Spinal cord (tissue), 10 donors: ENCODE results near the gene DOHH. TPM values are rescaled to one million over a fixed set of nuclear protein-coding genes. Genes with fewer than 3 reads are reported as not detected.

ENCODE experiments used
- DNase-seq, 6 donors: peaks; one replicate each; pipeline versions ENCODE4 v3.0.0 to v3.0.0-alpha.2; 2013 to 2015; ENCODE audit warnings: low spot score in 6 of 6, low read depth in 4 of 6
- H3K27ac ChIP-seq: one replicate; pipeline ENCODE4 v1.5.1; 2013; ENCODE audit warnings: low read depth, low read length, control low read depth
- H3K27me3 ChIP-seq: one replicate; pipeline ENCODE4 v1.6.1; 2013; ENCODE audit warnings: low read length; ENCODE audit not compliant: control insufficient read depth, insufficient read depth
- H3K36me3 ChIP-seq: one replicate; pipeline ENCODE4 v1.6.1; 2013; ENCODE audit warnings: low read length; ENCODE audit not compliant: control insufficient read depth, insufficient read depth
- H3K4me1 ChIP-seq: one replicate; pipeline ENCODE4 v1.6.1; 2013; ENCODE audit warnings: low read length; ENCODE audit not compliant: control insufficient read depth, insufficient read depth
- H3K4me3 ChIP-seq: one replicate; pipeline ENCODE4 v1.5.1; 2013; ENCODE audit warnings: low read depth, low read length, control low read depth
- H3K9me3 ChIP-seq: one replicate; pipeline ENCODE4 v1.6.1; 2013; ENCODE audit warnings: low read length; ENCODE audit not compliant: control insufficient read depth, insufficient read depth
- WGBS: methylation state at CpG from one replicate; pipeline ENCODE4 v1.1.5; 2013; ENCODE audit warnings: missing lambda C conversion rate; ENCODE audit not compliant: insufficient coverage; 5-methylcytosine and 5-hydroxymethylcytosine counted together
- long read RNA-seq, 4 donors: transcript quantifications; one replicate each; lab custom pipeline, GENCODE V29; 2026
- polyA plus RNA-seq, 2 donors: library from polyadenylated mRNA; unstranded; fragments of 120-200 nt; gene quantifications; one replicate each; pipeline ENCODE4 v1.2.1, GENCODE V29; 2013; ENCODE audit not compliant: insufficient read length in 2 of 2
- total RNA-seq, 2 donors: library from RNA; depleted of rRNA in 1 of 2; stranded (reverse); fragments of 120-200 nt in 1 of 2; fragments of >200 nt in 1 of 2; gene quantifications; one replicate each; pipeline versions ENCODE4 v1.2.3 to v1.2.4, GENCODE V29; 2013 to 2014
- donor health status: healthy.

Gene DOHH, protein sequence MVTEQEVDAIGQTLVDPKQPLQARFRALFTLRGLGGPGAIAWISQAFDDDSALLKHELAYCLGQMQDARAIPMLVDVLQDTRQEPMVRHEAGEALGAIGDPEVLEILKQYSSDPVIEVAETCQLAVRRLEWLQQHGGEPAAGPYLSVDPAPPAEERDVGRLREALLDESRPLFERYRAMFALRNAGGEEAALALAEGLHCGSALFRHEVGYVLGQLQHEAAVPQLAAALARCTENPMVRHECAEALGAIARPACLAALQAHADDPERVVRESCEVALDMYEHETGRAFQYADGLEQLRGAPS
- 1 to 10 TPM; 7.1 to 9.0 TPM for total RNA-seq
- 10 to 100 TPM; 20.3 to 23.0 TPM for polyA plus RNA-seq
- long read RNA-seq, donor 1, transcript DOHH-201 (5 exons, 2,031 nt) = major isoform, 11 of 11 reads
- long read RNA-seq, donor 1, partial matches to known transcripts = 0 of 11 reads
- long read RNA-seq, donor 1, other reads (novel, unspliced or antisense) = 0 of 11 reads
- long read RNA-seq, donor 2 = 0 reads
- long read RNA-seq, donor 3, partial matches to known transcripts = 0 of 4 reads
- long read RNA-seq, donor 3, other reads (novel, unspliced or antisense) = 0 of 4 reads
- long read RNA-seq, donor 4, transcript DOHH-201 (5 exons, 2,031 nt) = major isoform, 8 of 13 reads
- long read RNA-seq, donor 4, partial matches to known transcripts = 0 of 13 reads
- long read RNA-seq, donor 4, other reads (novel, unspliced or antisense) = 5 of 13 reads

- WGBS = 0% methylated on average over 50 of the region's 52 CpGs
- DNase-seq = peak; percentile 93 to 99 (median 95)
Observed at GRCh38 chr19:3500429-3501101, at the start of gene DOHH. TSS of gene DOHH (minus strand) at chr19:3500674. CDS start at chr19:3496814, 3,860 bp downstream.

DNA sequence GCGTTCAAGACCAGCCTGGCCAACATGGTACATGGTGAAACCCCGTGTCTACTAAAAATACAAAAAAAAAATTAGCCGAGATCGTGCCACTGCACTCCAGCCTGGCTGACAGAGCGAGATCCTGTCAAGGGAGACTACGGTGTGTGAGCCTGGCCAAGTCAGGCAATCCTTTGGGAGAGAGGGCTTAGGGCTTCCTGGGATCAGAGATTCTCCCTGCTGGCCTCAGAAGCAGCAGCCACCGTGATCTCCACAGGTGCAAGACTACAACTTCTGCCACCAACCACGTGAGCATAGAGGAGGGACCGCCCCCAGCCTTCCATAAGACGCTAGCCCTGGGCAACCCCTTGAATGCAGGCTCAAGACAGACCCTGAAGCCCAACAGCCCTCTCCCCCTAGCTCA, 49.3 kb upstream of the DOHH start:
- Histone ChIP-seq H3K4me3 (no peak overlapping the region), H3K9me3 (no peaks in the 10 kb centered on the region), H3K27ac (no peak overlapping the region), H3K4me1 (peaks cover 12% of the 10 kb centered on the region), H3K36me3 (peaks cover 62% of the 10 kb centered on the region), H3K27me3 (no peaks in the 10 kb centered on the region)
- WGBS = 91% methylated on average over 9 of the region's 10 CpGs
- no peak for DNase-seq

More at GRCh38 chr19:3500429-3501101, at the start of gene DOHH:
- Histone ChIP-seq H3K4me3 (peak within 1 kb of the TSS; percentile 87), H3K27me3 (no peaks in the 10 kb centered on the region), H3K9me3 (no peaks in the 10 kb centered on the region), H3K36me3 (peaks cover 25% of the 10 kb centered on the region), H3K27ac (peak within 1 kb of the TSS; percentile 92), H3K4me1 (peaks cover 16% of the 10 kb centered on the region)

GRCh38 chr19:3548606-3549005, 48.1 kb upstream of the DOHH start:
- H3K27me3 ChIP-seq = no peaks in the 10 kb centered on the region
- no peak for DNase-seq
- 60% methylated on average over 10 of the region's 14 CpGs for WGBS
- H3K36me3 ChIP-seq = peaks cover 72% of the 10 kb centered on the region
- no peak overlapping the region for H3K4me3 ChIP-seq
- H3K4me1 ChIP-seq = peaks cover 12% of the 10 kb centered on the region
- no peak overlapping the region for H3K27ac ChIP-seq
- H3K9me3 ChIP-seq = no peaks in the 10 kb centered on the region

GRCh38 chr19:3547767-3548282, 47.4 kb upstream of the DOHH start:
- H3K4me3 ChIP-seq = no peak overlapping the region
- H3K9me3 ChIP-seq = no peaks in the 10 kb centered on the region
- no peak for DNase-seq
- 89% methylated on average over 36 of the region's 36 CpGs for WGBS
- peaks cover 12% of the 10 kb centered on the region for H3K4me1 ChIP-seq
- peaks cover 80% of the 10 kb centered on the region for H3K36me3 ChIP-seq
- no peaks in the 10 kb centered on the region for H3K27me3 ChIP-seq
- H3K27ac ChIP-seq = no peak overlapping the region

- Histone ChIP-seq H3K4me3 (no peak overlapping the region), H3K27ac (no peak overlapping the region), H3K9me3 (no peaks in the 10 kb centered on the region), H3K27me3 (no peaks in the 10 kb centered on the region), H3K4me1 (peaks cover 12% of the 10 kb centered on the region), H3K36me3 (peaks cover 84% of the 10 kb centered on the region)
- 95% methylated on average over 15 of the region's 15 CpGs for WGBS
- no peak for DNase-seq
Observed at GRCh38 chr19:3547301-3547731, 46.8 kb upstream of the DOHH start.

- Histone ChIP-seq H3K27ac (no peak overlapping the region), H3K27me3 (no peaks in the 10 kb centered on the region), H3K4me1 (peaks cover 12% of the 10 kb centered on the region), H3K4me3 (no peak overlapping the region), H3K9me3 (no peaks in the 10 kb centered on the region), H3K36me3 (peaks cover 77% of the 10 kb centered on the region)
- no peak for DNase-seq
- 93% methylated on average over 22 of the region's 23 CpGs for WGBS
Observed at GRCh38 chr19:3546119-3546518, 45.6 kb upstream of the DOHH start.

DNA sequence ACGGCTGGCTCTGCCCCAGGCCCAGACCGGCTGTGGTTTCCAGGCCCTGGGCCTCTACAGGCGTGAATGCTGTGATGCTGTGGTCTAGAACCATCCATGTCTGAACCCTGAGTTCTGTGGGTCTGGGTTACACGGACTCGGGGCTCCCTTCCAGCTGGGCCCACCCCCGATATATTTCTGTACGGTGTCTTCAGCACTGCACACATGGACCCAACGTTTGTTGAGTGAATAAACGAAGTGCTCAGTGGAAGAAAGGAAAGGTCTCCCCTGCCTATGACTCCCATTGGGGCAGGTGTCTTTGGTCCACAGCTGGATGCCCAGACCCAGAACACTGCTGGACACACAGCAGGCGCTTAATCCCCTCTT, 45.2 kb upstream of the DOHH start:
- WGBS = 87% methylated on average over 10 of the region's 10 CpGs
- Histone ChIP-seq H3K9me3 (no peaks in the 10 kb centered on the region), H3K4me3 (no peak overlapping the region), H3K27ac (no peak overlapping the region), H3K36me3 (peaks cover 72% of the 10 kb centered on the region), H3K4me1 (peaks cover 12% of the 10 kb centered on the region), H3K27me3 (no peaks in the 10 kb centered on the region)
- no peak for DNase-seq

DNA sequence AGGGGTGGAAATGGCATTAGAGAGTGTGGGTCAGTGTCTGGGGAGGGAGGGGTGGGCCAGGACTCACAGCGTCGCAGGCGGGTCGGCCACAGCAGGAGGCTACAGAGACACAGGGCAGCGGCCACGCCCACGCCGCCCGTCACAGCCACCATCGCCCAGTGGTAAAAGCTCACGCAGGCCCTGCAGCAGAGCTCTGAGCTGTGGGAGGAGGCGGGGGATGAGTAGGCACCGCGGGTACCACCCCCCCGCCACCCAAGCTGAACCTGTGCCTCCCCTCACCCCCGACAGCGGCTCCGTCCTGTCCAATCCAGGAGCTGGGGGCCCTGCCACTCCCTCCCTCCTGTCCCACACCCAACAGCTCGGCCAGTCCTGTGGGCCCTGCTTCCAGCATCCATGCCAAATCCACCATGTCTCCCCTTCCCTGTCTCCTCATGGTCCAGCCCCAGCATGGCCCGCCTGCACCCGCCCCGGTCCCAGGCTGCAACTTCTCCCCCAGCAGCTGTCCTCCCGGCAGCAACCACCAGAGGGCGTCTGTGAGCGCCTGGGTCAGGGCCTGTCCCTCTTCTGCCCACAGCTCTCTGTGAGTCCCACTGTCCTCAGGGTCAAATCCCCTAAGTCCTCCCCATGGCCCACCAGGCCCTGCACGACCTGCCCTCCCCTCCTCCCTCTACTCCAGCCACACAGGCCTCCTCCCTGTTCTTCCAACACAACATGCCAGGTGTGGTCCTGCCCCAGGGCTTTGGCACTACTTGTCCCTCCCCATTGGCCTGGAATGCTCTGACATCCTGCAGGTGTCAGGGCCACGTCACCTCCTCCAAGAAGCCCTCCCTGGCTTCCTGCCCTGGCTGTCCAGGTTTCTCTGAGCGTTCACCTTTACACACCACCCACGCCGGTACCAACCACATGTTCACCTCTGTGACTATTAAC, 44.5 kb upstream of the DOHH start:
- Histone ChIP-seq H3K4me1 (peaks cover 12% of the 10 kb centered on the region), H3K9me3 (no peaks in the 10 kb centered on the region), H3K4me3 (no peak overlapping the region), H3K36me3 (peaks cover 70% of the 10 kb centered on the region), H3K27ac (no peak overlapping the region), H3K27me3 (no peaks in the 10 kb centered on the region)
- 54% methylated on average over 30 of the region's 30 CpGs for WGBS
- peak in 2 of 6 donors; percentile 18 to 56 for DNase-seq

GRCh38 chr19:3544058-3544376, 43.5 kb upstream of the DOHH start:
- 79% methylated on average over 7 of the region's 9 CpGs for WGBS
- no peak for DNase-seq
- H3K27ac ChIP-seq = no peak overlapping the region
- H3K36me3 ChIP-seq = peaks cover 76% of the 10 kb centered on the region
- H3K4me3 ChIP-seq = no peak overlapping the region
- H3K9me3 ChIP-seq = no peaks in the 10 kb centered on the region
- no peaks in the 10 kb centered on the region for H3K27me3 ChIP-seq
- peaks cover 16% of the 10 kb centered on the region for H3K4me1 ChIP-seq
